Stimulated activated CD4-positive, alpha-beta T cell treated with anti-CD3 and anti-CD28 coated beads, Interleukin-2, amount 100 ng/mL, for 4 hours (primary cell): ENCODE data around the gene ELFN1.
"Not testable (repeated sequence)": the region's sequence is repeated elsewhere in the genome, so short reads cannot be mapped to it uniquely, and the experiment has no call there.

Source experiments
- DNase-seq: peaks from one replicate; pipeline ENCODE4 v3.0.0-alpha.2; 2020; ENCODE audit warnings: low read depth

Gene ELFN1

GRCh38 chr7:1709281-1709680 lies 39.2 kb downstream of the ELFN1 start:
- no peak for DNase-seq

GRCh38 chr7:1709900-1710299 lies 39.8 kb downstream of the ELFN1 start:
- DNase-seq = no peak

- no peak for DNase-seq
These were observed 40.9 kb downstream of the ELFN1 start for GRCh38 chr7:1710936-1711335.

GRCh38 chr7:1712907-1713501 lies 42.9 kb downstream of the ELFN1 start:
- DNase-seq = no peak

DNA sequence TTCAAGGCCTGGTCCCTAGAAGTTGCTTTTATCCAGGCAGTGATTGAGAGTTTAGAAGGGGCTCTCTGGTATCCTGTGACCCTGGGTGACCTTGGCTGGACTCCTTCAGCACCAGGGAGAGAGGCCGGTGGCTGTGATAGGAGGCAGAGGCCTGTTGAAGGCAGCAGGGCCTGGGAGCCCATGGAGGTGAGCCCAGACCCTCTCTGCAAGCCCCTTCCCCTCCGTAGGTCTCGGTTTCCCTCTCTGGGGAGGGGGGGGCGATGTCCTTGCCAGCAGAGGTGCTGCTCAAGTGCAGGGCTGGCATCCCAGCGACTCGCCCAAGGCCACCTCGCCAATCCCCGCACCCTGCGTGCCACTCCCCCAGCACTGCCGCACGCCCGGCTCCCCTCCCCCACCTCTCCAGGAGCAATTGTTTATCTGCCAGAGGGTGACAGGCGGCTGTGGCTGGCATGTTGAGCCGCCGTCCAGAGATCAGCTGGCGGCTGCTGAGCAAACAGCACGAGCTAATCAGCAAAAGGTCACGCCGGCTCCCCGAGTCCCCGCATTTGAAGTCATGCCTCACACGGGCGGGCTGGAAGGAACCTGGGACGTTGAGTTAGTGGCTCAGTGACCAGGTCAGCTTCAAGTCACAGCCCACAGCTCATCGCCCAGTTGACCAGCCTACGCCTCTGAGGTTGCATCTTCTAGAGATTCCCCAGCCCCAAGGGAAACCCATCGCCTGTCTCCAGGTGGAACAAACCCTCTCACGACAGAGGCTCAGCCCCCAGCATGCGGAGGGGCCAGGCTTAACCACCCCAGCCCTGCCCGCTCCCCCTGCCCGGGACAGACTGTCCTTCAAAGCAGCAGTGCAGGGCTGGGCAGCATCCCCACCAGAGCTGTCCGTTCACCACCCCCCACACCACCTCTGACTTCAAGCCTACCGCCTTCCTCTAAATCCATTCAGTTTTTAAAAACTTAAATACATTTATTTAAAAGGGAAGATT lies 43.7 kb downstream of the ELFN1 start:
- DNase-seq = no peak

GRCh38 chr7:1714583-1715330 lies 44.7 kb downstream of the ELFN1 start:
- DNase-seq = no peak

GRCh38 chr7:1715331-1715625 lies 45.2 kb downstream of the ELFN1 start:
- no peak for DNase-seq

GRCh38 chr7:1715671-1716074 lies 45.6 kb downstream of the ELFN1 start:
- DNase-seq = no peak

DNA sequence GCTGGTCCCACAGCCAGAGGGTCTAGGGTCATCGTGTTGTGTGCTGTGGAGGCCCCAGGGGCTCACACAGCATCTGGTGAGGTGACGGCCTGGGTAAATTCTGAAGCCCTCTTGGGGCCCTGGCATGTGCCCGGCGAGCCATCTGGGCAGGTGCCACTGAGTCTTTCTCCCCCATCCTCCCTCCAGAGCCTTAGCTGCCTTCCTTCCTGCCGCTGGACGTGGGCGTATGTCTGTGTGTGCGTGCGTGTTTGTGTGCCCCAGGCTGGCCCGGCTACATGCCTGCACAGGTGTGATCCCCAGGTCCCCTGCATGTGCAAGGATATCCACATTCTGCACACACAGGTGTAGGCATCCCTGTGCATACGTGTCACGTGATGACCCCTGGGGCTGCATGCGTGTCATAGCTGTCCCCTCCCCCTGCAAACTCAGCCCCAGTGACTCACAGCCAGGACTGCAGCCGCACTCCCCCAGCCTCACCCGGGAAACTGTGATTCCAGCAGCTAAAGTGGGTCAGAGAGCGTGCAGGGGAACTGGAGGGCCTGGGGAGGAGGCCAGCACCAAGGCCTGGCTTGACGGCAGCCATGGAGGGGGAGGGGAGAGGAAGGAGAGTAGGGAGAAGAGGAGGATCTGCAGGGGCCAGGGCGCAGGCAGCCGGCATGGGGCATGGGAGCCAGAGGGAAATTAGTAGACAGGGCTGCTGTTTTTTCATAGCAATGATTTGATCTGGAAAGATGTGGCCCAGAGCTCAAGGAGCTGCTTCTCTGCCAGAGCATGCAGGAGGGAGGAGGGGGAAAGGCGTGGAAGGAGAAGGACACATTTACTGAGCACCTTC lies 46.4 kb downstream of the ELFN1 start:
- DNase-seq = no peak

- no peak for DNase-seq
These were observed 47.0 kb downstream of the ELFN1 start for GRCh38 chr7:1717095-1717483.

DNA sequence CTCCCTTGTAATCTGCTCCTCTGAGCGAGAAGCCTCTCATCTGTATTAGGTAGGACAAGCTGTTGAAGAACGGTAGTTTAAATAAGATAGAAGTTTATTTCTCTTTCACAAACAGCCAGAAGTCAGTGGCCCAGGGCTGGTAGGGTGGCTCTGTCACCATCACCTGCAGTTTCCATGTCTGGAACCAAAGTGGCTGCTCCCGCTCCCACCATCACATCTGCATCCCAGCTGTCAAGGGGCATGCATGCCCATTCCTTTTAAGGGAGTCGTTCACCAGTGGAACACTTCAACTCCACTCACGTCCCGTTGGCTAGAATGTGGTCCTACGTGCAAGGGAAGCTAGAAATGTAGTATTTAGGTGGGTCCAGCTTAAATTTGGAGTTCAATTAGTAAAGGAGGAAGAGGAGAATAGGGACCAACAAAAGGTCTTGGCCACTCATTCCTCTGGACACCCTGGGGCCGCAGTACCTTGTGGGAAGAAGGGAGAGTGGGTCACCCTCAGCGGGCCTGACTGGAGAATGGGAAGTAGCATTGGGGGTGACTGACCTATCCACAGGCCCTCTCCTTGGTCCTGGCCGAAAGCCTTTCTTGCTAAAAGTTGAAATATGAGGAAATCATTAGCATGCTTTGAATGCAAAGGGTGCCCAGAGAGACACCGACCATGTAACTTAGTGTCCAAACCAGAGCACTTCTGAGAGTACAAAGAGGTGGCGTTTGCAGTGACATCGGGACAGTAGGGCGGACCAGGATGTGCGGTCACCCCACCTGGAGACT lies 48.0 kb downstream of the ELFN1 start:
- DNase-seq = no peak

DNA sequence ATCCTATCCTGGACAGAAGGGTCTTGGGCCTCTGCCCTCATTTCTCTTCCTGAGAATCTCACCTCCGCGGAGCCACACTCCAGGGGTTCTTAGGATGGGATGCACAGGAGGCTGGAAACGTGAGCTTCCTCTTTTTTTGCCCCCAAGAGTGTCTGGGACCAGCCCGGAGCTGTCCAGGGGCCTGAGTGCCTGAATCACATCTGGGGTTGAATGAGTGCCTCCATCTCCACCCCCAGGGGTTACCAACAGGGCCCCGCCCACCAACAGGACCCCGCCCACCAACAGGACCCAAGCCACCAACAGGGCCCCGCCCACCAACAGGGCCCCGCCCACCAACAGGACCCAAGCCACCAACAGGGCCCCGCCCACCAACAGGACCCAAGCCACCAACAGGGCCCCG lies 48.8 kb downstream of the ELFN1 start:
- DNase-seq = not testable (repeated sequence)

DNA sequence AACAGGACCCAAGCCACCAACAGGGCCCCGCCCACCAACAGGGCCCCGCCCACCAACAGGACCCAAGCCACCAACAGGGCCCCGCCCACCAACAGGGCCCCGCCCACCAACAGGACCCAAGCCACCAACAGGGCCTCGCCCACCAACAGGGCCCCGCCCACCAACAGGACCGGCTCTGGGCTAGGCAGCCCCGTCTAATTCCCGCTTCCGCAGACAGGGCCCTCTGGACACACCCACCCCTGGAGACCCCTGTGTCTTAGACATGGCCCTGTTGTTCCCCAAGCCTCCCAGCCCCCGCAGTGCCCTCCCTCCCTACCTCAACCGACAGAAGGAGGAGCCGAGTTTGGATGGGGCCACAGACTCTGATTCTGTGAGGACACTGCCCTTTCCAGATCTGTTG lies 49.2 kb downstream of the ELFN1 start:
- DNase-seq = not testable (repeated sequence)

DNA sequence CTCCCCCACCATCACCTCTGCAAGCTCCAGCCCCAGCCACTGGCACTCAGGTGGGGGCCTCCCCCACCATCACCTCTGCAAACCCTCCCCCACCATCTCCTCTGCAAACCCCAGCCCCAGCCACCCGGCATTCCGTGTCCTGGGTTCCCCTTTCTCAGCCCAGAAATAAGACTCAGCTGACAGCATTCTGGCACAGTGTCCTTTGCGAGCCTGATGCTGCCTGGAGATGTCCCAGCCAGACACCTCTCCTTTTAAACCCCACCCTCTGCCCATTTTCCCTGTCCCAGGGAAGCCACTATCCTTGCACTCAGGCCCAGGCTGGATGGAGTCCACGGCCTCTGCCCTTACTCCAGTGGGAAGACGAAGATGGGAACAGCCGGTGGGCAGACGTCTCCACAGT lies 49.8 kb downstream of the ELFN1 start:
- no peak for DNase-seq

GRCh38 chr7:1720326-1720725 lies 50.2 kb downstream of the ELFN1 start:
- DNase-seq = no peak

GRCh38 chr7:1721047-1721690 lies 51.1 kb downstream of the ELFN1 start:
- DNase-seq = no peak

GRCh38 chr7:1723254-1723653 lies 53.2 kb downstream of the ELFN1 start:
- DNase-seq = no peak

DNA sequence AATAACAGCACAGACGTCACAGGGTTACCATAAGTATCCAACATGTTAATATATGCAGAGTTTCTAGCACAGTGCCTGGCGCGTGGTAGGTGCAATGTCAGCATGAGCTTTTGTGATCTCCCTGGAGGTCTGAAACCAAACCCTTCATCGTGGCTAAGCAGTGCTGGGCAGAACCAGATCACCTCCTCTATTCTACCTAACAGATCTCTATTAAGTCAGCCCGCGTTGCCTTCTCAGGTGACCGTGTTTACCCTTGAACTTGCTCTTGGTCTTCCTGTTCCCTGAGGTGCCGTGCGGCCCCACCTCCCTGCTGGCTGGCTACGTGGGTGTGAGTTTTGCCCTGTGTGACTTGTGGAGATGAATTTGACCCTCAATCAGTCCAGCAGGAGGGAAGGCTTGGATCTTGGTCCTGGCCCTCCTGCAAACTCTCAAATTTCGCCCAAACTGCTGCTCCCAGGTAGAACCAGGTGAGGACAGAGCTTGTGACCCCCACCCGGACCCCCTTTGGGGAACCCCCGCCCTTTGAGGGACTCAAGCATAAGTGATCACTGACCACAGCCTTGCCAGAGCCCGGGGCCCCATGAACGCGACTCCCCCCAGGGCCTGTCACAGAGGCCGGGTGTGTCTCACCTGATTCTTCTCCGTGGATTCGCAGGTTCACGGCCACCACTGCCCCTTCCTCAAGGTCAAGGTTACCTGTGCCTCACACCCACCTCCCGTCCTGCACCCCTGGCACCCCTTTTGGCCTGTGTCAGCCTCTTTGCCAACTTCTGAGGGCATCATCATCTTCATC lies 54.2 kb downstream of the ELFN1 start:
- no peak for DNase-seq

- no peak for DNase-seq
These were observed 55.2 kb downstream of the ELFN1 start for GRCh38 chr7:1725199-1725690.
